ENCODE results near the gene C19orf12.

Gene C19orf12

DNA sequence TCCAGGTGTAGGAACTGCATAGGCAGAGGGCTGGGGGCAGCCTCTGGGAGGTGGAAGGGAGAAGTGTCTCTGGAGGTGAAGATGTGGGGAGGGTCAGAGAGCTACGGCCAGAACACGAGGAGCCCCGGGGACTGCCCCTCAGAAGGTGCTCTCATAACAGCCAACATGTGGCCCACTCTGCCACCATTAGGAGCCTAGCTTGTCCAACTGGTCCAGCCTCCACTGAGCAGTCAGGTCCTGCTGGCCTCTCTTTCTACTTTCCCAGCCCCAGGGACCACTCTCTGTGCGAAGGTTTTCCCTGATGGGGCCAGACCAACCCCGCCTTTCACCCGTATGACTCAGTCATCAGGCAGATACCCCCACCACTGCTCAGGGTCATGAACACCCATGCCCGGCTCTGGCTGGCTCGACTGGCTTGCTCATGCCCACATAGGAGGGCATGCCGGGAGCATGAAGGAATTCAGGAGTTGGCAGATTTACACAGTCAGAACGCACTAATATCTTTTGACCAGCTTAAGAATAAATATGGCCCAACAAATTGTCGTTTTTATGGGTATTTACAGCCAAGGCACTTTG lies 37.5 kb upstream of the C19orf12 start:
- Histone ChIP-seq H3K4me3 (ENCODE audit: low read depth, low read length) (no peak overlapping the region), H2AFZ (ENCODE audit: low read length, unreplicated experiment) (no peak overlapping the region), H3K36me3 (ENCODE audit: insufficient read depth, low read length) (no peaks in the 10 kb centered on the region), H3K27ac (ENCODE audit: low read depth, low read length) (no peak overlapping the region), H3K4me1 (ENCODE audit: control insufficient read depth, insufficient read depth, low read length, unreplicated experiment) (no peaks in the 10 kb centered on the region), H3K79me2 (ENCODE audit: control insufficient read depth, insufficient read depth, low read length, unreplicated experiment) (no peaks in the 10 kb centered on the region), H3K27me3 (ENCODE audit: insufficient read depth, low read length) (peaks cover 13% of the 10 kb centered on the region; the same call in 1 of the 2 replicates)

- H3K36me3 ChIP-seq (ENCODE audit: insufficient read depth, low read length): no peaks in the 10 kb centered on the region
- no peak overlapping the region for H3K4me3 ChIP-seq (ENCODE audit: low read depth, low read length)
- H3K27me3 ChIP-seq (ENCODE audit: insufficient read depth, low read length): peaks cover 13% of the 10 kb centered on the region; the same call in 1 of the 2 replicates
- H3K79me2 ChIP-seq (ENCODE audit: control insufficient read depth, insufficient read depth, low read length, unreplicated experiment): no peaks in the 10 kb centered on the region
- no peak overlapping the region for H3K27ac ChIP-seq (ENCODE audit: low read depth, low read length)
- no peak overlapping the region for H2AFZ ChIP-seq (ENCODE audit: low read length, unreplicated experiment)
- no peaks in the 10 kb centered on the region for H3K4me1 ChIP-seq (ENCODE audit: control insufficient read depth, insufficient read depth, low read length, unreplicated experiment)
Observed at GRCh38 chr19:29751932-29752331, 36.9 kb upstream of the C19orf12 start.

DNA sequence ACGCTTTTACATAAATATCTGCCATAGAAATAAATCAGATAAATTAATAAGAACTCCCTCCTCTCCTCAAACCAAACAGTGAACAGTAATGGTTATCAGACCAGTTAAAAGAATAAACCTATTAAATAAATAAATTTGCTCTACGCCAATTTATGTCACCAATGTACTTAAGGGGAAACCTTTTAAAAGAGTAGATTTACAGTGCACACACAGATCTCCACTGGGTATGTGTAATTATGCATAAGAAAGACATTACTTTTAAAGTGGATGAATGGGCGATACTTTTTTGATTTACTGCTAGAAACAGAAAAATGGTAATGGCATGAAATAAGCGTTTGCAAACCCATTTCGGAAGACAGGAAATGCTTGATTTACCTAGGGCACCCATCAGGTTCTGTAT lies 34.9 kb upstream of the C19orf12 start:
- H3K27ac ChIP-seq (ENCODE audit: low read depth, low read length): no peak overlapping the region

DNA sequence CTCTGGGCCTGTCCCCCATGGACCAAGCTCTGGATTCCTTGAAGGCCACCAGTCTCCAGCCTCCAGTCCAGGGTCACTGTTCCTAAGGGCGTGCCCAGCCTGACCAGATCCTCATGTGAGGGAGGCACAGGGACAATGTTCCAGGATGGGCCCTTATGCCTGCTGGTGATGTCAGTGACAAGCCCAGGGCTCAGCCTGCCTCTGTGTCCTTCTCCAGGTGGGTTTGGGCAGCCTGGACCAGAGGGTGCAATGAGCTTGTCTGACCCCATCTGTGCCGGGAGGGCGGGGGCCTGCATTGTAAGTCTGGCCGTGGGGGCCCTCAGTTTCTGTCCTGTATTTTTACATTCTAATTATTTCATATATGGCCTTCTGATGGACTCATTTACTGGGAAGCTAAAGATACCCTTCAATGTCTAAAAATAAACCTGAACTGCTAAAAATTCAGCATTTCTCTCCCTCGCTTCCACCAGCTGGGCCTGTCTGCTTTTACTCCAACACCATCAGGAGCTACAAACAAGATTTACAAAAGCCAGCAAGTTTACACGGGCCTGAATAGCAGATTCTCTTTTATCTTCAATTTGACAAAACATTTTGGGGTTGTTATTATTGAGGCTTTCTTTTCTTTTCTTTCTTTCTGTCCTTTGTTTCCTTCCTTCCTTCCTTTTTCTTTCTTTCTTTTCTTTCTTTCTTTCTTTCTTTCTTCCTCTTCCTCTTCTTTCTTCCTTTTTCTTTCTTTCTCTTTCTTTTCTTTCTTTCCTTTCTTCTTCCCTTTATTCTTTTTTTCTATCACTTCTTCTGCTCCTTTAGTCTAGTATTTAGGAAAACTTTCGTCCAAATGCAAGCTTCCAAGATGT lies 34.2 kb upstream of the C19orf12 start:
- Histone ChIP-seq H2AFZ (ENCODE audit: low read length, unreplicated experiment) (no peak overlapping the region), H3K36me3 (ENCODE audit: insufficient read depth, low read length) (no peaks in the 10 kb centered on the region), H3K27ac (ENCODE audit: low read depth, low read length) (no peak overlapping the region), H3K4me1 (ENCODE audit: control insufficient read depth, insufficient read depth, low read length, unreplicated experiment) (no peaks in the 10 kb centered on the region), H3K27me3 (ENCODE audit: insufficient read depth, low read length) (peaks cover 13% of the 10 kb centered on the region; the same call in 1 of the 2 replicates), H3K79me2 (ENCODE audit: control insufficient read depth, insufficient read depth, low read length, unreplicated experiment) (no peaks in the 10 kb centered on the region), H3K4me3 (ENCODE audit: low read depth, low read length) (no peak overlapping the region)

More for the DNA sequence above, 34.9 kb upstream of the C19orf12 start:
- no peaks in the 10 kb centered on the region for H3K36me3 ChIP-seq (ENCODE audit: insufficient read depth, low read length)
- no peak overlapping the region for H2AFZ ChIP-seq (ENCODE audit: low read length, unreplicated experiment)
- peaks cover 13% of the 10 kb centered on the region; the same call in 1 of the 2 replicates for H3K27me3 ChIP-seq (ENCODE audit: insufficient read depth, low read length)
- no peak overlapping the region for H3K4me3 ChIP-seq (ENCODE audit: low read depth, low read length)
- H3K79me2 ChIP-seq (ENCODE audit: control insufficient read depth, insufficient read depth, low read length, unreplicated experiment): no peaks in the 10 kb centered on the region
- no peaks in the 10 kb centered on the region for H3K4me1 ChIP-seq (ENCODE audit: control insufficient read depth, insufficient read depth, low read length, unreplicated experiment)

- Histone ChIP-seq H3K27me3 (ENCODE audit: insufficient read depth, low read length) (peaks cover 12% of the 10 kb centered on the region), H3K4me1 (ENCODE audit: control insufficient read depth, insufficient read depth, low read length, unreplicated experiment) (no peaks in the 10 kb centered on the region), H3K36me3 (ENCODE audit: insufficient read depth, low read length) (no peaks in the 10 kb centered on the region), H3K4me3 (ENCODE audit: low read depth, low read length) (no peak overlapping the region), H2AFZ (ENCODE audit: low read length, unreplicated experiment) (no peak overlapping the region), H3K27ac (ENCODE audit: low read depth, low read length) (no peak overlapping the region), H3K79me2 (ENCODE audit: control insufficient read depth, insufficient read depth, low read length, unreplicated experiment) (no peaks in the 10 kb centered on the region)
Observed at GRCh38 chr19:29745253-29745652, 30.2 kb upstream of the C19orf12 start.

- Histone ChIP-seq H3K79me2 (ENCODE audit: control insufficient read depth, insufficient read depth, low read length, unreplicated experiment) (no peaks in the 10 kb centered on the region), H3K36me3 (ENCODE audit: insufficient read depth, low read length) (no peaks in the 10 kb centered on the region), H3K4me1 (ENCODE audit: control insufficient read depth, insufficient read depth, low read length, unreplicated experiment) (no peaks in the 10 kb centered on the region), H2AFZ (ENCODE audit: low read length, unreplicated experiment) (no peak overlapping the region), H3K4me3 (ENCODE audit: low read depth, low read length) (no peak overlapping the region), H3K27me3 (ENCODE audit: insufficient read depth, low read length) (peaks cover 13% of the 10 kb centered on the region), H3K27ac (ENCODE audit: low read depth, low read length) (no peak overlapping the region)
Observed at GRCh38 chr19:29743681-29744080, 28.6 kb upstream of the C19orf12 start.

DNA sequence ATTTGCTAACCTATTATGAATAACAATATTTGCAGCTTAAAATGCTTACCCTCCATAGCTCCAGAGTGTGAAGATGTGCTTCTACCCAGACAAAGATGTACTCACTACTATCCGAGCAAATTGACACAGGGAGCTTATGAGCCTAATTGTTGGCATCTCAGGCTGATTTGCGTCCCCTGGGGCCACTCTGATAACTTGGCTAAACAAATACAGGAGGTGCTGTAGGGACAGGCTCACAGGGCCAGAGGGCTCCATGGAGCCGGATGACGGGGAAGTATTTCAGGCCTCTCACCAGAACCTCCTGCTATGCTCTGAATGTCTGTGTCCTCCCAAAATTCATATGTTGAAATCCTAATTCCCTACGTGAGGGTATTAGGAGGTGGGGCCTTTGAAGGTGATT lies 26.7 kb upstream of the C19orf12 start:
- no peak overlapping the region for H2AFZ ChIP-seq (ENCODE audit: low read length, unreplicated experiment)
- no peak overlapping the region for H3K4me3 ChIP-seq (ENCODE audit: low read depth, low read length)
- H3K4me1 ChIP-seq (ENCODE audit: control insufficient read depth, insufficient read depth, low read length, unreplicated experiment): no peaks in the 10 kb centered on the region
- H3K27me3 ChIP-seq (ENCODE audit: insufficient read depth, low read length): peaks cover 30% of the 10 kb centered on the region
- H3K79me2 ChIP-seq (ENCODE audit: control insufficient read depth, insufficient read depth, low read length, unreplicated experiment): no peaks in the 10 kb centered on the region
- H3K36me3 ChIP-seq (ENCODE audit: insufficient read depth, low read length): no peaks in the 10 kb centered on the region
- H3K27ac ChIP-seq (ENCODE audit: low read depth, low read length): no peak overlapping the region

- Histone ChIP-seq H2AFZ (ENCODE audit: low read length, unreplicated experiment) (no peak overlapping the region), H3K27ac (ENCODE audit: low read depth, low read length) (no peak overlapping the region), H3K27me3 (ENCODE audit: insufficient read depth, low read length) (peaks cover 32% of the 10 kb centered on the region), H3K79me2 (ENCODE audit: control insufficient read depth, insufficient read depth, low read length, unreplicated experiment) (no peaks in the 10 kb centered on the region), H3K36me3 (ENCODE audit: insufficient read depth, low read length) (no peaks in the 10 kb centered on the region), H3K4me3 (ENCODE audit: low read depth, low read length) (no peak overlapping the region), H3K4me1 (ENCODE audit: control insufficient read depth, insufficient read depth, low read length, unreplicated experiment) (no peaks in the 10 kb centered on the region)
Observed at GRCh38 chr19:29741226-29741625, 26.2 kb upstream of the C19orf12 start.

- no peaks in the 10 kb centered on the region for H3K4me1 ChIP-seq (ENCODE audit: control insufficient read depth, insufficient read depth, low read length, unreplicated experiment)
- H3K36me3 ChIP-seq (ENCODE audit: insufficient read depth, low read length): no peaks in the 10 kb centered on the region
- H3K27me3 ChIP-seq (ENCODE audit: insufficient read depth, low read length): peaks cover 53% of the 10 kb centered on the region
- no peak overlapping the region for H3K27ac ChIP-seq (ENCODE audit: low read depth, low read length)
- no peak overlapping the region for H2AFZ ChIP-seq (ENCODE audit: low read length, unreplicated experiment)
- H3K79me2 ChIP-seq (ENCODE audit: control insufficient read depth, insufficient read depth, low read length, unreplicated experiment): no peaks in the 10 kb centered on the region
- no peak overlapping the region for H3K4me3 ChIP-seq (ENCODE audit: low read depth, low read length)
Observed at GRCh38 chr19:29737461-29738000, 22.5 kb upstream of the C19orf12 start.

DNA sequence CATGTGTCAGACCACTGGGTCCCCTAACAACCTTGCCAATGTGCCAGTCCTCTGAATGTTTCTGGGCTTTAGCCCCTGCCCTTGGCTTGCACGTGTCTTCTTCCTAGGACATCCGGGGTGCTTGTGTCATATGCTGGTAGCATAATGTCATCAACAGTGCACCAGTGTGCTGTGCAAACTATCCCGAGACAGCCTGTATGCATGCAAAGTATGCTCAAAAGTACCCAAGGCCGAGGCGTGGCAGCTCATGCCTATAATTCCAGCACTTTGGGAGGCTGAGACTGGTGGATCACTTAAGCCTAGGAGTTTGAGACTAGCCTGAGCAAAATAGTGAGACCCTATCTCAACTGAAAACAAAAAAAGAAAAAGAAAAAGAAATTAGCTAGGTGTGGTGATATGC lies 20.8 kb upstream of the C19orf12 start:
- H3K36me3 ChIP-seq (ENCODE audit: insufficient read depth, low read length): no peaks in the 10 kb centered on the region
- peaks cover 57% of the 10 kb centered on the region for H3K27me3 ChIP-seq (ENCODE audit: insufficient read depth, low read length)
- no peak overlapping the region for H3K27ac ChIP-seq (ENCODE audit: low read depth, low read length)

More for the DNA sequence above, 20.8 kb upstream of the C19orf12 start:
- H3K4me1 ChIP-seq (ENCODE audit: control insufficient read depth, insufficient read depth, low read length, unreplicated experiment): no peaks in the 10 kb centered on the region
- H2AFZ ChIP-seq (ENCODE audit: low read length, unreplicated experiment): no peak overlapping the region
- no peak overlapping the region for H3K4me3 ChIP-seq (ENCODE audit: low read depth, low read length)
- H3K79me2 ChIP-seq (ENCODE audit: control insufficient read depth, insufficient read depth, low read length, unreplicated experiment): no peaks in the 10 kb centered on the region
